Kidney (tissue), 14 donors: Measurements from ENCODE around the gene XPR1. TPM values are rescaled to one million over a fixed set of nuclear protein-coding genes. Genes with fewer than 3 reads are reported as not detected.

Experiments used
- DNase-seq, 5 donors: peaks; one replicate each; pipeline ENCODE4 v3.0.0-alpha.2; 2013 to 2020
- FAIRE-seq: peaks from 2 replicates; lab custom pipeline; 2012; peaks lifted over from hg19 to GRCh38; lab: Jason Lieb, UNC
- H3K27ac ChIP-seq, 2 donors: one replicate each; pipeline ENCODE4 v1.7.0; 2013; ENCODE audit warnings: low read depth in 2 of 2, low read length in 2 of 2, inconsistent platforms in 1 of 2
- H3K27me3 ChIP-seq: one replicate; pipeline ENCODE4 v1.7.1; 2013; ENCODE audit warnings: low read length, inconsistent platforms; ENCODE audit not compliant: control insufficient read depth, insufficient read depth
- H3K36me3 ChIP-seq, 3 donors: one replicate each; pipeline versions ENCODE4 v1.7.0 to v1.7.1; 2013; ENCODE audit warnings: low read length in 3 of 3, control low read depth in 1 of 3, inconsistent platforms in 1 of 3; ENCODE audit not compliant: insufficient read depth in 3 of 3, control insufficient read depth in 2 of 3
- H3K4me1 ChIP-seq, 3 donors: one replicate each; pipeline versions ENCODE4 v1.7.0 to v1.7.1; 2013; ENCODE audit warnings: low read length in 3 of 3, inconsistent platforms in 1 of 3, low read depth in 1 of 3; ENCODE audit not compliant: control insufficient read depth in 2 of 3, insufficient read depth in 2 of 3
- H3K4me3 ChIP-seq, 3 donors: one replicate each; pipeline versions ENCODE4 v1.7.0 to v1.8.1; 2013; ENCODE audit warnings: low read length in 3 of 3, control low read depth in 1 of 3, inconsistent platforms in 1 of 3
- H3K9ac ChIP-seq, 3 donors: one replicate each; pipeline versions ENCODE4 v1.7.0 to v1.7.1; 2013; ENCODE audit warnings: low read length in 3 of 3, control low read depth in 1 of 3, inconsistent platforms in 1 of 3
- H3K9me3 ChIP-seq, 3 donors: one replicate each; pipeline versions ENCODE4 v1.7.0 to v1.7.1; 2013; ENCODE audit warnings: low read length in 3 of 3, control low read depth in 1 of 3, inconsistent platforms in 1 of 3; ENCODE audit not compliant: control insufficient read depth in 2 of 3, insufficient read depth in 1 of 3
- CTCF ChIP-seq: IDR thresholded peaks from 3 replicates; pipeline ENCODE4 v1.5.1; 2012; ENCODE audit warnings: mild to moderate bottlenecking, moderate library complexity, borderline replicate concordance; ENCODE audit not compliant: insufficient read depth; ENCODE audit errors: extremely low read depth
- intact Hi-C: fragments of 100-400 bp; cut with DNase I; formaldehyde crosslinking; loops from one replicate; pipeline ENCODE4 v1.11.1; 2022
- polyA plus RNA-seq: library from polyadenylated mRNA; stranded (reverse); fragments of 350-450 nt; fragmentation: Illumina TruSeq; extraction: RNeasy Lipid Tissue Mini Kit (QIAGEN cat#74804); gene quantifications from one replicate; pipeline ENCODE4 v1.2.3, GENCODE V29; 2014; ENCODE audit warnings: low read depth, low replicate concordance; ENCODE audit not compliant: insufficient read depth
- total RNA-seq: library from RNA; stranded (reverse); fragmentation: NEBNext Ultra II Directional; extraction: Animal tissue kit (Norgen Biotek cat#: 25700); gene quantifications from one replicate; pipeline ENCODE4 v1.2.1, GENCODE V29; 2021
- donor health status: control.
- donor health status: control.
- donor health status: control.
- donor health status: control.
- donor health status: control.
- donor health status: DM: yes; HTN: yes; CAD: no.
- donor health status: Normal renal cell carcinoma (clear cell type).

The XPR1 gene
- total and polyA plus RNA-seq, 2 donors from 2014 or later = 10.9 to 33.5 TPM

DNA sequence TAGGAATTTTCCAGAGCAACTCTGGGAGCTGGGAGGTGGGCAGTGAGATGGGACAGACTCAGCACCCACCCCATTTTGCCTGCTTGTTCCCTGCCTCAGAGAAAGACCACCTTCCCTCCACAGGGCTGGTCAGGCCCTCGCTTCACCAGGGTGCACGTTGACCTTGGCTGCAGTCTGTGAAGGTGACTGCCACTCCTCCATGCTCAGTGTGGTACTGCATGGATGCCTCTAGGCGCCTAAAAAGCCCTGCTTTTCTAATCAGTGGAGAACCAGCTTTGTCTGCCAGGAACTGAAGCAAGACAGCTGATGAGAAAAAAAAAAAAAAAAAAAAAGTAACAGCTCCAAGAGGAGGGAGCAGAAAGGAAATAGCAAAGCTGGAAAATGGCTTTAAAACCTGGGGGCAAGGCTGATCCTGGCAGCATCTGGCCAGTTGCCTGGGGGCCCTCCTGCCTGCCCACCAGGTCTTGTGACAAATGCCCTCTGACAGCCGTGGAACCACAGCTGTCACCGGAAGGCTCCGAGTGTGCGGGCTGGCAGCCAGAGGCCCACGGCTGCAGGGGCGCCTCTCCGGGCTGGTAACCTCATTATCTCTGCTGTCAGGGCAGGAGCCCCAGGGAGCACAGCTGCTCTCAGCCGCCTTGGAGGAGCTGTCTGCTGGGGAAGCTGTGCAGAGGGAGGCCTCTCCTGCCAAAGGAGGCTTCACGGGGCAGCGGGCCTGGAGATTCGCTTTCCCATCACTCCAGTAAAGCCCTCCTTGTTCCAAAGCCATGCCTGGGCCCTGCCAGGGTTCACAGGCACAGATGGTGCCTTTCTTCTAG is 294.6 kb downstream of the XPR1 start:
- H3K9ac ChIP-seq = peak overlapping the region in 1 of 3 donors; percentile 31
- H3K4me1 ChIP-seq = peaks cover 0 to 47% (median 39%) of the 10 kb centered on the region in 3 donors
- FAIRE-seq (no peak), DNase-seq (peak; percentile 75 to 83 (median 81))
- no peaks in the 10 kb centered on the region for H3K27me3 ChIP-seq
- intact Hi-C loops = no loop called here
- TF ChIP-seq CTCF = no peak
- peak overlapping the region in 1 of 3 donors; percentile 14 for H3K4me3 ChIP-seq
- H3K27ac ChIP-seq = peak overlapping the region; percentile 78 to 85
- peaks cover 0 to 2% (median 0%) of the 10 kb centered on the region in 3 donors for H3K36me3 ChIP-seq
- no peaks in the 10 kb centered on the region for H3K9me3 ChIP-seq

- Histone ChIP-seq H3K9ac (peak overlapping the region in 1 of 3 donors; percentile 31), H3K9me3 (no peaks in the 10 kb centered on the region), H3K36me3 (peaks cover 0 to 2% (median 0%) of the 10 kb centered on the region in 3 donors), H3K4me1 (peaks cover 0 to 43% (median 39%) of the 10 kb centered on the region in 3 donors), H3K4me3 (no peak overlapping the region), H3K27me3 (no peaks in the 10 kb centered on the region), H3K27ac (peak overlapping the region in 1 of 2 donors; percentile 78)
- intact Hi-C loops = no loop called here
- DNase-seq (peak in 1 of 5 donors; percentile 56), FAIRE-seq (no peak)
- no peak for TF ChIP-seq CTCF
Observed at GRCh38 chr1:180927348-180927747, 295.5 kb downstream of the XPR1 start.

DNA sequence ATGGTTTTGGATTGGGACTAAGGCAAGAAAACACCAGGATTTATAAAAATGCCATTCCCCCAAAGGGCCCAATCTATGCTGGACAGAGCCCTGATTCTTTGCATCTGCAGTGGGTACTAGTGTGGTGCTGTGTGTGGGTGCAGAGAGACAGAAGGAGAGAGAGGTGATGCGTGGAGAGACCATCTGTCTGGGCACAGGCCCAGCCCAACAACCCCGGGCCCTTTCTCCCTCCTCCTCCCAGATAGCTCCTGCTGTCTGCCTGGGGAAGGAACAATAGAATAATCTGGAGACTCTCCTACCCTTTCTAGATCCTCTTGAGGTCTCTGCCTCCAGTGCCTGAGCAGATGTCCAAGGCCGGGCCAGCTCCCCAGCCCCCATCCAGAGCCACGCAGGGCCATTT is 296.0 kb downstream of the XPR1 start:
- Histone ChIP-seq H3K4me3 (no peak overlapping the region), H3K4me1 (peaks cover 0 to 38% (median 35%) of the 10 kb centered on the region in 3 donors), H3K27me3 (no peaks in the 10 kb centered on the region), H3K9ac (no peak overlapping the region), H3K9me3 (no peaks in the 10 kb centered on the region), H3K27ac (no peak overlapping the region), H3K36me3 (peaks cover 0 to 2% (median 0%) of the 10 kb centered on the region in 3 donors)
- intact Hi-C loops = no loop called here
- FAIRE-seq (no peak), DNase-seq (peak in 1 of 5 donors; percentile 39)
- no peak for TF ChIP-seq CTCF
